ENCODE results near the gene RPGR.

The RPGR gene

GRCh38 chrX:38247051-38247450, 80.3 kb downstream of the RPGR start:
- DNase-seq = no peak

DNA sequence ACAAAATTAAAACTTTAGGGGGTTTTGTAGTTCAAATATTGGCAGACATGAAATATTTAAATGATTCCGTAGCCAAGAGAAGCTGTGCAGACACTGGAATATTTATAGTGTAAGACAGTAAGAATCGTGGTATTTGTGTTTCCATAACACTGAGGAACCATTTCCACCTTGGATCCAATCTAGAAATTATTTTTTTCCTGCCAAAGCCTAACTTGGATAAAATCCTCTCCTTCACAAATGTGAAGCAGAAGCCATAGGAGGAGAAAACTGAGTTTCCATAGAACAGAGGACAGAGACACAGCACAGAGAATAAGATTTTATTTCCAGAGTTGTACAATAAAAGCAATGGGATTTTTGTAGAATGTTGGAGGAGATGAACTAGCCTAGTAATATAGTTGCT, 86.8 kb downstream of the RPGR start:
- DNase-seq = no peak

GRCh38 chrX:38236901-38237615, 90.3 kb downstream of the RPGR start:
- DNase-seq = no peak

DNA sequence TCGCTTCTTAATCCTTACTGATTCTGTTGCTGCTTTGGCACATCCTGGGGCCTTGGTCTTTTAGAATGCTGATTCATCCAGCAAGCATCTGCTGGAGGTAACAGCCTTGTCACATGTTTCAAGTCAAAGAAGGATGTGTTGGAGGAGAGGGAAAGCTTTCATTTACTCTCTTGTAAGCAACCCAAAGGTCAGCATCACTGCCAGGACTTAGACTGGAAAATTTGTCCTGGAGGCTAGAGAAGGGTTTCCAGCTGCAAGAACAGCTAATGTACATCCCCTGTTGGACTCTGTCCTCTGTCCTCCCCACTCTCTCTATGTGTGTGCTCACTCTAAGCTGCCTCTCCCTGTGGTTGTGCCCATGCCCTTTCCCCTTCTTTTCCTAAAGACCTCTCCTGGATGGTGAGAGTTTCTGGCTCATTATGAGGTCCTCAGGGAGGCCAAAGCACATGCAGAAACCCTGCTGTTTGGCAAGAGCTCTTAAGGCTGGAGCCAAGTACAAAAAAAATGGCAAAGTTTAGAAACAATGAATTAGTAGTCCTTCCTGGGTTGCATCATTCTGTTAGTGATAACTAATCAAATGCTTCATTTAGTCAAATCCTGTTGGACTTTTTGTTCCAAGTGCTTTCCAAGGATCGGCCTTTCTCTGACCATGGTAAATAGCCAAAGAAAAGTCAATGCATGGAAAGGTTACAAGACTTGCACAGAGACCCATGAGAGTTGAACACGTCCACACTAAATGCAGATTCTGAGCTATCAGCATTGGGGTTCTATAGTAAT, 93.2 kb downstream of the RPGR start:
- no peak for DNase-seq

GRCh38 chrX:38232079-38232686, 95.1 kb downstream of the RPGR start:
- no peak for DNase-seq

DNA sequence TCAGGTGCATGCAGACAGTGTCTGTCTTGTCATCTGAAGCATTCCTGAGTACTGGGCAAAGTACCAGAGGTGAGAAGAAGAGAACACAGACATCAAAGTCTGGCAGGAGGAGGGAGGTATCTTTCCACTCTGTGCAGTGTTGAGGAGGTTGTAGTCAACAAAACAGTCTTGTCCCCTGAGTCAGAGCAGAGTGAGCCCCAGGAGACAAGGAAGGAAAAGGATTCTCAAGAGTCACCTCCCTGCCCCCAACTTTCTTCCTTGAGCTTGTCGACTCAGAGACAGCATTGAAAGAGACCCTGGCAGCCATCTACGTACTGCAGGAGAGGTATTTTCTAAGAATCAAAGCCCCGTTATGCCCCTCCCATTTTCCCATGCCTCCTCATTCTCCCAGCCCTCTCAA, 102.2 kb downstream of the RPGR start:
- DNase-seq = no peak

DNA sequence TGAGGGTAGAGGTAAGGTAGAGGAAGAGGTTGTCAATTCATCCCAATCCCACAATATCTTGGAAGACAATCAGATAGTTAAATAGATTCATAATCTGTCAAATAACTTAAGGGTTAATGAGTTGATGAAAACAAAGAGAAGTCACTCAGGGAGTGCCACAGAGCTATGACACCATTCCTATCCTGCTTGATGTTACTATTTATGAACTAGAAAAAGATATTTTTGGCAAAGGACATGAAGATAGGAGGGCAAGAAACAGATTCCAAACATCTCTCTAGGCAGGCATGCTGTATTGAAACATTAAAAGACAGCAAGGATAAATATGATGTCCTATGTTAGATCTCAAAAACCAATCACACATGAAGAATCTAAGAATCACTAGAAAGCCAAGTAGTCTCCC, 103.1 kb downstream of the RPGR start:
- no peak for DNase-seq

DNA sequence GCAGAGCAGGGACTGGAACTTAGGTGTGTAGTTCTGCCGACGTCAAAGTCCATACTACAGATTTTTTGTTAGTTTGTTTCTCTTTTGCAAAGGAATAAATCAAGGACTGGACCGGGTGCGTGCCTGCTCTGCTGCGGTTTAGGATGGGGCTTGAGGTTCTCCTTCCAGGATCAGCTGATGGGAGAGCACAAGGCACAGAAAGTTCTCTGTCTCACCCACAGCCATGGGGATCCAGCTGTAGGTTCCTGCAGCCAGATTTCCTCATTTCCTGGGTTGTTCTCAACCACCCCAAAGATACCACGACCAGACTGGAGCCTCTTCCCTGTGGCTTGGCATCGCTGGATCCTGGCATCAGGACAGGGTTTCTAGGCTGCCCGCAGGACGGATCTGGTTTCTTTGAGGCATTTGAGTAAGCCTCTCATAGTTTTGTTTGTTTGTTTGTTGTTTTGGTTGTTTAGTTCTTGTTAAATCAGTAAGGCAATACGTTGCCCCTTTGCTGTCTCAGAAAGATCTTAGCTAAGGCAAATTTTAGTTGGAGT, 105.8 kb downstream of the RPGR start:
- no peak for DNase-seq

GRCh38 chrX:38220415-38221390, 106.6 kb downstream of the RPGR start, which contains the start of gene SRPX:
Gene SRPX, minus strand, starts transcription at chrX:38220871. Its CDS starts 79 bp downstream, at chrX:38220792.
- DNase-seq = no peak

GRCh38 chrX:38220024-38220414, 107.3 kb downstream of the RPGR start:
- peak; percentile 23 for DNase-seq
